ENCODE results near the gene CKAP2L. TPM values are rescaled to one million over a fixed set of nuclear protein-coding genes. Genes with fewer than 3 reads are reported as not detected.

CKAP2L gene
- total and polyA plus RNA-seq, 9 of the 15 experiments (the other 6 are each of a cell fraction or from before 2014, with no cell fraction given): 10.4 to 21.9 (median 14.2) TPM

DNA sequence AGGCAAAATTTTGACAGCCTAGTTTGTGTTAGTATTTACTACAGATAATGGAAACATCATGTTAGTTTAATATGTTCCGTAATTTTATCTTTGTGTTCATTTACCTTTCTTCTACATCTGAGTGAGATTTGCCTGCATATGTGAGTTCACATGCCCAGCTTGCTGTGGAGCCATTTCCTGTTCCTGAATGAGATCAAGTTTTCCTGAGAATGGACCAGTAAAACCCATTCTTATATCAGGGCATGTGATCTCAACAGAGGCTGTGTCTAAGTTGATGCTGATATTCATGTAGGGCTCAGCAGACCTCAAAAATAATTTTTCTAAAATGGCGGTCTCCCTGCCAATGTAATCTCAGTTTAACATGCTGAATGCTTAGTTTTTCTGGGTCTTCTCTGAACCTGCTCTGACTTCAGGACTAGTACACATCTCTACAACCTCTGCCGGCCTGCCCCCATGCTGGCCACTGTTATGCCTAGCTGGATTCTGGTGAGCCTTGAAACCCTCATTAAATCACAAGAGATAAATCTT, 18.8 kb upstream of the CKAP2L start:
- no peak for DNase-seq (ENCODE audit: extremely low read depth in 1 of 4, low spot score in 3 of 4)
- peak; percentile 44 for FAIRE-seq
- H3K79me2 ChIP-seq (ENCODE audit: control insufficient read depth, insufficient read depth, low read length): no peaks in the 10 kb centered on the region
- TF ChIP-seq, protein P1, sequence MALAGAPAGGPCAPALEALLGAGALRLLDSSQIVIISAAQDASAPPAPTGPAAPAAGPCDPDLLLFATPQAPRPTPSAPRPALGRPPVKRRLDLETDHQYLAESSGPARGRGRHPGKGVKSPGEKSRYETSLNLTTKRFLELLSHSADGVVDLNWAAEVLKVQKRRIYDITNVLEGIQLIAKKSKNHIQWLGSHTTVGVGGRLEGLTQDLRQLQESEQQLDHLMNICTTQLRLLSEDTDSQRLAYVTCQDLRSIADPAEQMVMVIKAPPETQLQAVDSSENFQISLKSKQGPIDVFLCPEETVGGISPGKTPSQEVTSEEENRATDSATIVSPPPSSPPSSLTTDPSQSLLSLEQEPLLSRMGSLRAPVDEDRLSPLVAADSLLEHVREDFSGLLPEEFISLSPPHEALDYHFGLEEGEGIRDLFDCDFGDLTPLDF (CRISPR knock-in tag; IDR thresholded peaks at IDR 0.05): no peak
- TF ChIP-seq MAFG (tag; conservative IDR thresholded peaks at IDR 0.05): no peak
- TF ChIP-seq YY1 (IDR thresholded peaks at IDR 0.05; ENCODE audit: borderline replicate concordance in 1 of 3, control insufficient read depth in 1 of 3, extremely low read depth in 1 of 3, insufficient read depth in 3 of 3, insufficient read length in 1 of 3, insufficient replicate concordance in 2 of 3, low read depth in 1 of 3, low read length in 2 of 3): peak in 1 of 3 experiments; percentile 9
- 0 out of 2 replicates have a peak, but pooled peaks have one; percentile 12 for TF ChIP-seq PTTG1 (tag; IDR thresholded peaks at IDR 0.05; ENCODE audit: low read depth)
- H2AFZ ChIP-seq (ENCODE audit: low read depth, low read length): no peak overlapping the region
- no peak overlapping the region for H3K4me2 ChIP-seq (ENCODE audit: insufficient read depth, low read length)
- no TSS peak for BruUV-seq (replicated peaks)
- intact Hi-C loops (cut with micrococcal nuclease): no loop called here
- H3K9me1 ChIP-seq (ENCODE audit: control insufficient read depth, insufficient read depth, low read length): no peaks in the 10 kb centered on the region
- no peak overlapping the region for H3K27ac ChIP-seq (ENCODE audit: extremely low read depth, low read depth, low read length)
- ATAC-seq: no peak
- H3K9me3 ChIP-seq (replicated peaks; ENCODE audit: control insufficient read depth, insufficient read depth, low read depth, low read length): no peaks in the 10 kb centered on the region
- H3K4me3 ChIP-seq: no peak overlapping the region
- no peaks in the 10 kb centered on the region for H3K36me3 ChIP-seq (ENCODE audit: control insufficient read depth, insufficient read depth, low read length)
- whole genome bisulfite sequencing (ENCODE audit: insufficient coverage, low coverage, missing lambda C conversion rate): 66% methylated on average over 3 of the region's 3 CpGs
- H3K9ac ChIP-seq (ENCODE audit: insufficient read depth in 1 of 2, low read depth in 2 of 2, low read length in 2 of 2): no peak overlapping the region
- ChIA-PET POLR2A (no interaction called here), CTCF (ENCODE audit: low intra/inter-chr PET ratio) (no interaction called here)
- no peaks in the 10 kb centered on the region for H3K27me3 ChIP-seq (ENCODE audit: control insufficient read depth in 2 of 2, insufficient read depth in 2 of 2, low read length in 2 of 2)
- in situ Hi-C loops (cut with MboI): no loop called here
- no peaks in the 10 kb centered on the region for H4K20me1 ChIP-seq (replicated peaks; ENCODE audit: control insufficient read depth, insufficient read depth, low read length)
- H3K4me1 ChIP-seq (replicated peaks in 1 of 2; ENCODE audit: control insufficient read depth in 2 of 2, insufficient read depth in 2 of 2, low read length in 2 of 2): peaks cover 0 to 27% of the 10 kb centered on the region in 2 experiments; a peak in 4 of 5 replicates
